CD4-positive, alpha-beta T cell treated with Interleukin-2 at 100 ng/mL for 4 hours (primary cell): ENCODE measurements around the gene STUM.

Experiments used
- DNase-seq: peaks from one replicate; pipeline ENCODE4 v3.0.0-alpha.2; 2020; ENCODE audit warnings: low spot score

The STUM gene

GRCh38 chr1:226654046-226654667 is 105.6 kb downstream of the STUM start:
- DNase-seq, result no peak

- DNase-seq, result no peak
These were observed 106.1 kb downstream of the STUM start for GRCh38 chr1:226654668-226655055.

- DNase-seq, result no peak
These were observed 106.9 kb downstream of the STUM start for GRCh38 chr1:226655251-226656163.

- no peak for DNase-seq
These were observed 107.6 kb downstream of the STUM start for GRCh38 chr1:226656201-226656600.

GRCh38 chr1:226656601-226657277 is 108.2 kb downstream of the STUM start:
- DNase-seq, result peak; percentile 52

GRCh38 chr1:226657895-226658545 is 109.5 kb downstream of the STUM start:
- DNase-seq, result no peak

GRCh38 chr1:226658546-226659125 is 110.1 kb downstream of the STUM start:
- DNase-seq, result no peak
